GF-D8 (cell line): ENCODE data around the gene ADA.
A peak's percentile ranks its signal among the peaks of the same experiment; 100 is the strongest.
"Not testable (repeated sequence)": the region's sequence is repeated elsewhere in the genome, so short reads cannot be mapped to it uniquely, and the experiment has no call there.

ENCODE experiments used
- DNase-seq: peaks from one replicate; lab custom pipeline; 2025; lab: John Stamatoyannopoulos, UW

ADA gene

DNA sequence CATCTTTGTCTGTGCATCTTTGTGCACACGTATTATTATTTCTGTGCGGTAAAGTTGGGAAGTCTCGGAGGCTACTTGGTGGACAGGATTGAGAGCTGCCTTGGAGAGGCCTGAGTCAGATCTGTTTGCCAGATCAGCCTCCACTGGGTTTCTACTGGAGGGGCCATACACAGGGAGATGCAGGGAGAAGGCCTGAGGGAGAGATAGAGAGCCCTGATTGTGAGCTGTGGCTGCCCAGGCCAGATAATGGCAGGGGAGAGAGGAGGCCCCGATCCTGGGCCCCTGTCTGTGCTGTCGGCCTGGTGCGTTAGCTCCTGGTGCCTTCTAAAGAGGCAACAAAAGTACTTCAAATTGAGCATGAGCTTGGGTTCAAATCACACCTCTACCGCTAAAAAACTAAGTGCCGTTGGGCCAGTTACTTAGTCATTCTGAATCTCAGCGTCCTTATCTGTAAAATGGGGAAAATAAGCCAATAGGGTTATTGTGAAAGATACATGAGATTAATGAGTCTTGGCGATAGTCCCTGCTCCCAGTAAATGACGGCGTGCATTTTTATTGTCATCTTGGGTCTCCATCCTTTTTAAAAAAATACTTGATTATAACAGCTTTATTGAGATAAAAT is 27.6 kb upstream of the ADA start:
- no peak for DNase-seq

DNA sequence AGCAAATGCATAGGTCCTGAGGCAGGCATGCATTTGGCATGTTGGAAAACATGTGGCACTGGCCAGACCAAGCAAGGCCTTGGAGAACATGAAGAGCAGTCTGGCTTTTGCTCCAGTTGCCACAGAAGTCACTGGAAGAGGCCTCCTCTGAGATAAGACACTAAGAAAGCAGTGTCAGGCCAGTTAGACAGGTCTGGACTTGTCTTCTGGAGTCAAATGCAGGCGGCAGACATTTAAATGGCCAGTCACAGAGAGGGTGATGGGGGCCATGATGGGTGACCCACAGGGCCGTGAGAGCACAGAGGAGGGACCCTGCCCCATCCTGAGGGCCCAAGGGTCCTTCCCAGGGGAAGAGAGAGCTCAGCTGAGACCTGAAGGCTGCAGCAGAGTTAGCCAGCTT is 26.7 kb upstream of the ADA start:
- DNase-seq, result no peak

DNA sequence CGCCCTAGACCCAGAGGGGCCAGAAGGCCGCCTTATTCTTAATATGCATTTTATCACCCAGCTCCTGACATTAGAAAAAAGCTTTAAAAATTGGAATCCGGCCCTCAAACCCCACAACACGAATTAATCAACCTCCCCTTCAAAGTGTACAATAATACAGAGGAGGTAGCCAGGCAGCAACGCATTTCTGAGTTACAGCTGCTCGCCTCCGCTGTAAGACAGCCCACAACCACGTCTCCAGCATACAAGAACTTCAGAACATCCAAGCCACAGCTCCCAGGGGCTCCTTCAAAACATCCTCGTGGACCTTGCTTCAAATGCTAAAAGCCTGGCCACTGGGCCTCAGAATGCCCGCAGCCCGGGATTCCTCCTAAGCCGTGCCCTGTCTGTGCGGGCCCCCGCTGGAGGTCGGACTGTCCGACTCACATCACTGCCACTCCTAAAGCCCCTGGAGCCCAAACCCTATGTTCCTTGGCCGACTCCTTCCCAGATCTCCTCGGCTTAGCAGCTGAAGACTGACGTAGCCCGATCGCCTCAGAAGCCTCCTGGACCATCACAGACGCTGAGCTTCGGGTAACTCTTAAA is 20.9 kb upstream of the ADA start:
- DNase-seq, result not testable (repeated sequence)

DNA sequence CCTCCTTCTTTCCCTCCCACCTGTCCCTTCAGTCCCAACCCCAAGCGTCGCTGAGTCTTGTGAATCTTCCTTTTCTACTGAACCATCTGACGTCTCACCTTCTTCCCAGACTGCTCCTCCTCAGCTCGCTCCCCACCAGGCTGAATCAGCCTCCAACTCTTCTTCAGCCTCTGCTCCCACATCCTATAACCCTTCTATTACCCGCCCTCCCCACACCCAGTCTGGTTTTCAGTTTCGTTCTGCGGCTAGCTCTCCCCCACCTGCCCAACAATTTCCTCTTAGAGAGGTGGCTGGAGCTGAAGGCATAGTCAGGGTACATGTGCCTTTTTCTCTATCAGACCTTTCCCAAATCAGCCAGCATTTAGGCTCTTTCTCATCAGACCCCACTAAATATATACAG is 20.0 kb upstream of the ADA start:
- not testable (repeated sequence) for DNase-seq

DNA sequence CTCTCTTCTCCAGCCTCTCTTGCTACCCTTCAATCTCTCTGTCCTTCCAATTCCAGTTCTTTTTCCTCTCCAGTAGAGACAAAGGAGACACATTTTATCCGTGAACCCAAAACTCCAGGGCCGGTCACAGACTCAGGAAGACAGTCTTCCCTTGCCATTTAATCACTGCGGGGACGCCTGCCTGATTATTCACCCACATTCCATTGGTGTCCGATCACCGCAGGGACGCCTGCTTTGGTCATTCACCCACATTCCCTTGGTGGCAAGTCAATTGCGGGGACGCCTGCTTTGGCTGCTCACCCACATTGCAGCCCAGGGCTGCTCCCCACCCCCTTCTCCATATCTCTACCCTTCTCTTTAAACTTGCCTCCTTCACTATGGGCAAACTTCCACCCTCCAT is 19.4 kb upstream of the ADA start:
- DNase-seq, result not testable (repeated sequence)

DNA sequence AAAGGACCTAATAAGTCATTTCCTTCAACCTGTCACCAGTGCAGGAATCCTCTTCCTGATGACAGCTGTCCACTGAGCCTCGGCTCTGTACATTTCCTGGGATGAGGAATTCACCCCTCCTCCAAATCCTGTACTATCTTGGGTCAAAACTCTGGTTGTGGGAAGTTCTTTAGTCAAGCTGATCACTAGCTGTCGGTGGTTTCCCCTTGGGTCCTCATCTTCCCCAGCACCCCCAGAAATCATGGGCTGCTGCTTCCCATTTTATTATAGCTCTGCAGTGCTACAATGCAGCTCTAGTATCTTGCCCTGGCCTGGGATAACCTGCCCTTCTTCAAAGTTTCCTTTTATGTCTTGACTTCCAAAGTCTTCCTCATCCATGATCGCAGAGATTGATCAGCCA is 14.6 kb upstream of the ADA start:
- no peak for DNase-seq

DNA sequence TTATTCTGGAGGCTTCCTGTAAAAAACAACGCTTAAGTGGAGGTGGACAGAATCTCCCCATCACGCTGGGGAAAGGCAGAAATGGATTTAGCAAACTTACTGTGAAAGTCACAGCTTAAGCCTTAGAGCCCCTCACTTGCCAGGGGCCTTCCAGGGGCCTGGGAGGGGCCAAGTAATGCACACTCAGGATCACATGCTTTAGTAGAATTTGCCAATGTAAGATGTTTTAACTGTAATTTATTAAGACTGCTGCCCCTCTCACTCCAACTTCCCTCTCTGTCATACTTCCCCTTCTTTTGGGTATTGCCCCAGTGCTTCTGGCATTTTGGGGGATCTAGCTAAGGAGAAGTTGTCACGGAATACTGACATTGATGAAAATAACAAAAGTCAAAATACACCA is 12.6 kb upstream of the ADA start:
- DNase-seq, result no peak

DNA sequence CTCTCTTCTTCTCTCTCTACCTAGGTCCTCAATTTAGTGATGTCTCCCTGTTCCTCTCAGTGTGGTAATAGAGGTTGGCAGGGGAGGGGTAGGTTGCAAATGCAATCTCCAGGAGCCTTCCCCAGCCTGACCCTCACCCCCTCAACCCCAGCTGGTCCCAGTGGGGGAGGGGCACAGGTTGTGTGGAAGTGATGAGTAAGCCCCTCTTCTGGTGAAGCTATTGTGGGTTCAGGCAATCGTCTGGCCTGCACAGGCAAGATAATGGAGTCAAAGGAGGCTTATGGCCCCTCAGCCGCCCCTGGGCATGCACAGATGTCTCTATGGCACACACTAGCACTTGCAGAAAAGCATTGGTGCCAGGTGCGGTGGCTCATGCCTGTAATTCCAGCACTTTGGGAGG is 10.8 kb upstream of the ADA start:
- DNase-seq, result no peak

DNA sequence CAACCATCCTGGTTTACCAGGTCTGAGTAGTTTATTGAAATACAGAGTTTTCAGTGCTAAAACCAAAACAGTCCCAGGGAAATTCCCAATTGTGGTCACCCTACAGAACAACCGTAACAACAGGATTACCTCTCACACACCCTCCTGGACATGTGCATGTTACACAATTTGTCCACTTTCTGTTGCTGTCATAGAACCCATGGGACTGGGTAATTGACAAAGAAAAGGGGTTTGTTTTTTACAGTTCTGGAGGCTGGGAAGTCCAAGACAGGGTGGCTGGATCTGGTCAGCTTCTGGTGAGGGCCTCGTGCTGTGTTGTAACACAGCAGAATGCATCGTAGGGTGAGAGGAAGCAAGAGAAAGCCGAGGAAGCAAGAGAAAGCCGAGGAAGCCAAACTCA is 9.1 kb upstream of the ADA start:
- no peak for DNase-seq

DNA sequence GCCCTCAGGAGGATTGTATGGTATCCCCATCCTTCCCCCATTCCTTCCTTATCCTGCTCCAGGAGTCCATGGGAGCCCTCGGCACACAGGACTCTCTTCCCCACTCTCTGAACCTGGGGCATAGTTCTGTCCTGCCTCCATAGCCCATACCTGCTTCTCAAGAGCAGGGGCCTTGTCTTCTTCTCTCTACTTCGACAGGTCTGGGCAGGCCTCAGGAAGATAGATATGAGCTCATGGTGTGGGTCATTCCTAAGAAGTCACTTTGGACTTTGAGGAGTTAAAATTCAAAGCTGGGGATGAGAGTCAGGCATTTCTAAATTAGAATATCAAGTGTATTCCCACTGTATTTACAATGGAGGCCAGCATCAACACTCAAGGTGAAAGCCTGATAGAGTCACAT is 8.4 kb upstream of the ADA start:
- DNase-seq, result no peak

DNA sequence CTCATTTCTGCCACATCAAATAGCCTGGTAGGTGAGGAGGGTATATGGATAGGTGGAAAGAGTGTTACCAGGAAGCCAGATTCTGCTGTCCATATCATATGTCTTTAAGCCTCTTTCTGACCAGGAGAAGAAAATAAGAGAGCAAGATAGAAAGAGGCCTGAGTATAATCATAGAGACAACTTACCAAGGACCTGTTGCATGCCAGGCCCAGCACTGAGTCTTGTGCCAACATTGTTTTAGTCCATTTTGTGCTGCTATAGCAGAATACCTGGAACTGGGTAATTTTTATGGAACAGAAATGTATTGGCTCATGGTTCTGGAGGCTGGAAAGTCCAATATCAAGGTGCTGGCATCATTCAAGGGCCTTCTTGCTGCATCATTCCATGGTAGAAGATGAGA is 7.3 kb upstream of the ADA start:
- DNase-seq, result no peak

DNA sequence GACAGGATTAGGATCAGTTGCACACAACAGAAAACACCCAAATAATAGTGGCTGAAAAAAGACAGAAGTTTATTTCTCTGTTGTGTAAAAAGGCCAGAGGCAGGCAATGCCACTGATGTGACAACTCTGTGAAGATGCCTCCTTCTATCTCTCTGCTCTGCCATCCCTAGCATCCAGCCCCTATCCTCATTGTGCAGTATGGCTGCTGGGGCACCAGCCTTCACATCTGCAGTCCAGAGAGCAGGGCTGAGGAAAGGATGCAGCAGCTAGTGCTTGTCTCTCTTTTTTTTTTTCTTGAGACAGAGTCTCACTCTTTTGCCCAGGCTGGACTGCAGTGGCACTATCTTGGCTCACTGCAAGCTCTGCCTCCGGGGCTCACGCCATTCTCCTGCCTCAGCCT is 6.4 kb upstream of the ADA start:
- no peak for DNase-seq

DNA sequence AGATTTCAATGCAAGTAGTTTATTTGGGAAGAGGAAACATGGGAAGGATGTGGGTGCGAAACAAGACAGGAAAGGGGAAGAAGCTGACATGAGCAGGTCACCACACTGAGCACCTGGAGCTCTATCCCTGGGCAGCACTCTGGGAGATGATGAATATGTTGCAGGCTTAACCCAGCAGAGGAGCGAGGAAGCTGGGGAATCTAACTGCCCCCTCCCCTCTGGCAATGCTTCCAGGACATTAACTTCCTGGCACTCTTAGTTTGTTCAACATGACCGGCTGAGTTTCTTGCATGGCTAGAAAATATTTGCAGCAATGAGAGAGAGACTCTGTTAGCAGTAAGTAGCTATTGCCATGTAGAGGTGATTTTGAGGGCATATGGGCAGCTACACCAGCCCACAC is 4.9 kb upstream of the ADA start:
- no peak for DNase-seq

DNA sequence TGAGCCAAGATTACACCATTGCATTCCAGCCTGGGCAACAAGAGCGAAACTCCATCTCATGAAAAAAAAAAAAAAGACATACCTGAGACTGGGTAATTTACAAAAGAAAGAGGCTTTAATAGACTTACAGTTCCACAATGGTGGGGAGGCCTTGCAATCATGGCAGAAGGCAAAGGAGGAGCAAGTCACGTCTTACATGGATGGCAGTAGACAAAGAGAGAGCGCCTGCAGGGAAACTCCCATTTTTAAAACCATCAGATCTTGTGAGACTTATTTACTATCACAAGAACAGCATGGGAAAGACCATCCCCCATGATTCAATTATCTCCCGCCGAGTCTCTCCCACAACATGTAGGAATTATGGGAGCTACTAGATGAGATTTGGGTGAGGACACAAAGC is 2.7 kb upstream of the ADA start:
- DNase-seq, result not testable (repeated sequence)

DNA sequence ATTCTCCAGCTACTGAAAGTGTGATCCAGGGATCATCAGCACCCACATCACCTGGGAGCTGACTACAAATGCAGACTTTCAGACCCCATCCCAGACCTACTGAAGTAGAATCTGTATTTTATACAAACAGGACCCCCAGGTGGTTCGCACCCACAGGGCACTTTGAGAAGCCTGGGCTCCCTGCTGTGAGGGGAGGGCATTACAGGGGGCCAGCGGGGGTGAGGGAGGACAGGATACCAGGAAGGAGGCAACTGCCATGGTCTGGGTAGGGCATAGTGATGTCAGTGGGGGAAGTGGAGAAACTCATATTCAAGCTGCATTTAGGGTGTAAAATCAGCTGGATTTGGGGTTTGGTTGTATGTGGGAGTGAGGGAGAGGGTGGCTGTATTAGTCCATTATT is 2.0 kb upstream of the ADA start:
- DNase-seq, result no peak

DNA sequence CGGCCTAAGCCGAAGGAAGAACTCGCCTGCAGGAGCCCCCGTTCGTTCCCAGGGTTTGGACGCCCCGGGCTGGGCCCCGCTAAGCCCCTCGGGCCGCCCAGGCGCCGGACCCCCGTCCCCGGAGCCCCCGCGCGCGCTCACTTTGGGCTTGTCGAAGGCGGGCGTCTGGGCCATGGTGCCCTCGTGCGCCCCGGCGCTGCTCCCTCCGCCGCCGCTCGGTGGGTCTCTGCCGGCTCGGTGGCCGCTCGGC is 140 bp downstream of the ADA start:
- DNase-seq, result no peak

DNA sequence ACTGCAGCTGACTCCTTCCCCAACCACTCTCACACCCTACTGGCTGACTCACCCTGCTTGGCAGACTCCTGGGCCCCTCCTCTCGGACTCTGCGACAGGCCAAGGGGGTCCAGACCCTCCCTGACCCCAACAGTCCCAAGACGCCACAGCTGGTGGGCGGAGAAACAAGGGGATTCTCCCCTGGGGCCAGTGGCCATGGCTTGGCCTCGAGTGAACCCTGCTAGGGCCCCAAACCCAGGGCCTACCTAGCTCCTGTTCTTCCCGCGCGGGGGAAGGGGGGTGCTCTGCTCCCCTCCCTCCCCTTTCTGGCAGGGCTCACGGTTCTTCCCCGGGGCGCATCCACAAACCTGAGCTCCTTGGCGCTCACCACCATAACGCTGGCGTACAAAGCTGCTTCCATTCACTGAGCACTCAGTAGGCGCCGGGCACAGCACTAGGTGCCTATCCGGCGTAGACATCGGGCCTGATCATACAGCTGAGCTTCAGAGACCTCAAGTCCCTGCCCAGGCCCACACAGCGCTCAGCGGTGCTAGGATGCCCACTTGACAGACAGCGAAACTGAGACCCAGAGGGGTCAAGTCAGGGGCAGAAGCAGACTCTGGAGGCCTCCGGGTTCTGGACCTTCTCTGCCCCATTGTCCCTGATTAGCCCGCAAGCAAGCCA is 597 bp downstream of the ADA start:
- no peak for DNase-seq

DNA sequence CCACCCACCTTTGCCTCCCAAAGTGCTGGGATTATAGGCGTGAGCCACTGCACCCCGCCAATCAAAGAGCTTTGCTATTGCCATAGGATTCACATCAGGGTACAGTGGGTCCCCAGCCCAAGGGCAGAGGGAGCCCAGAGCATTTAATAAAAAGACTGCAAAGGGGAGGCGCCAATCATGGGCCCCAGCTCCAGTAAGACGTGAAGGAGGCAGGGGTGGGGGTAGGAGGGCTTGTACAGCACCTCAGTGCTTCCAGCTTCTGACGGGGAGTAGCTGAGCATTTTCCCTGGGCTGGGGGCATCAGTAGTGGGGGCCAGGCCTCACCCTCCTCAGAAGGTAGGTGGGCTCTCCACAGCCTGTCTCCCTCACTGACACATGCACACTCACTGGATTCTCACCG is 1.5 kb downstream of the ADA start:
- no peak for DNase-seq

DNA sequence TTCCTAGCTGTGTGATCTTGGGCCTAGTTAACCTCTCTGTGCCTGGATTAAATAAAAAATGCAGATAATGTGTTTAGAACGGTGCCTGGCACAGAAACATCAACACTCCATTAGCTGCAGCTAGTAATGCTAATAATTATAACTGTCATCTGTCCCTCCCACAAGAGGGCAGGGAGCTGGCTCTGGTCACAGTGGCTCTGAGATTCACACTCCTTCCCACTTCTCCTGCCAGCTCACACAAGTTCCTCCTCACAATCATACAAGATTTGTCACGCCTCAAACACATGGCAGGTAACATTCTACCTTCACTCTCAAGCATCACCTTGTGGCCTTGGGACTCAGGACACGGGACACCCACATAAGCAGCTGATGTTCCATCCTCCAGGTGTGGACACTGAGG is 2.4 kb downstream of the ADA start:
- no peak for DNase-seq

DNA sequence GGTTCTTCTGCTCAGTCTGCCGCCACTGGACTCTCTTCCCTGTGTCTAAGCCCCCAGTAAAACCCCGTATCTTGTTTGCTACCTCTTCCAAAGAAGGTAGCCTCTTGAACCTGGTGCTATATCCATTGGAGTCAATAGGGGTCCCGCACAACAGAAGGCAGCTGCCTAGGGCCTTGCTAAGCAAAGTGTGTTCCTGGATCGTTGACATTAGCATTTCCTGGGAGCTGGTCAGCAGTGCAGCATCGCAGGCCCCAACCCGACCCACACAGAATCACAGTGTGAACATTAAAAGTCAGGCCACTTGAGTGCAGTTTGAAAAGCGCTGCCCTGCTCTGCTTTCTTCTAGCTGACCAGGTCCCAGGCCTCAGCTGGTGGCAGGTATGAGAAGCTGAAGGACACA is 2.9 kb downstream of the ADA start:
- no peak for DNase-seq

DNA sequence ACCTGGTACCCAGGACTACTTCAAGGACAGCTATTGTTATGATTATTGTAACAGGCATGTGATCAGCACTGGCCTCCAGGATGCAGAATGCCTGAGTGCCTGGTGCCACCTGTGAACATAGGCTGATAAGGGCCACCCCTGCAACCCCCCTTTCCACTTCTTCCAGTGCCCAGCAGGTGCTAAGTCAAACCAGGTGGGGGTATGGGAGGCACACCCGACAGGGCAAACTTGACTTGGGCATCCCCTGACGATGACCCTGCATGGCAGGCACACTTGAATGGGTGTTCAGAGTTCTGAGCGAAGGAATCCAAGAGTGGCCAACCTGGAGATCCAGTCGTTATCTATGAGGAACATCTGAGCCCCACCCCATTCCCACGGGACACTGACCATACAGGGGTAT is 3.4 kb downstream of the ADA start:
- no peak for DNase-seq

DNA sequence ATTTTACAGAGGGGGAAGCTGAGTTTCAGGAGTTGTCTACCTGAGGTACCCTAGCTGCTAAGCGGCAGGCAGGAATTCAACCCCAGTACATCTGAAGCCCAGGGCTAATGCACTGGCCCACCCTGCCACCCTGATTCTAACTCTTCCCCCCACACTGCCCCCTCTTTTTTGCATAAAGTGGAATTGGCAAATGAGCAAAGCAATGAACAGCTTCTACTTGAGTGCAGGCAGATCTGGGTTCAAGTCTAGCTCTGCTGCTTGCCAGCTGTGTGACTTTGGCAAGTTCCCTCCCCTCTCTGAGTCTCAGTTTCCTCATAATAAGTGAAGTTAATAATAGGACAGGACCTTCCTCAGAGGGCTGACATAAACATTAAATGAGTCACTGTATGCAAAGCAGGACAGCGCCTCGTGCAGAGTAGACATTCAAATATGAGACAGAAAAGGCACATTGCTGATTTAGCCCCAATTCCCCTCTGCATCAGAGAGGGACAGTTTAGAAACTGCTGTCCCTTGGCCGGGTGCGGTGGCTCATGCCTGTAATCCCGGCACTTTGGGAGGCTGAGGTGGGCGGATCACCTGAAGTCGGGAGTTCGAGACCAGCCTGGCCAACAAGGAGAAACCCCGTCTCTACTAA is 4.7 kb downstream of the ADA start:
- DNase-seq, result no peak

DNA sequence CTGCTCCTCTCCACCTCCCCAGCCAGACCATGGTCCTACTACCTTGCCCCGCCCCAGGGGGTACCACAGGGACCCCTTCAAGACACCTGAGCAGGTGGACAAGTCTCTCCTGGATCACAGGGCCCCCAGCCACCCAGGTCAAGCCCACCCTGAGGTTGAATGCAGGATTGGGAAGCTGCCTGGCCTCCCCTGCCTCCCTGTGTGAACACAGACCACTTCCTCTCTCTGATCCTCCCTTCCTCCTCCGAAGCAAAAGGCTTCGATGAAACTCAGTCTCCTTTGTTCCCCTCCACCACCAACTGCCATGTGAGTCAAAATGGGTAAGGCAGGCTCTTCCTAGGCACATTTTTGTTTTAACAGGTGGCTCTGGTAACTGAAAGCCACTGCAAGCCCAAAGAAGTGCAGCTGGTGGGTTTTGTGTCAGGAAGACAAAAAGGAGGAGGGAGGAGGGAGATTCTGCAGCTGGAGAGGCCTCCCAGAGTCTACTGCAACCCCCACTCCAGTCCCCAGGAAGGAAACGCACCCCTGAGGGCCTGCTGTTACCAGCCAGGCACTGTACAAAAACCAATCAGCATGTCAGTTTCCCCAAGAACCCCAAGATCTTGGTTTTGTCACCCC is 5.4 kb downstream of the ADA start:
- DNase-seq, result peak; percentile 95
